NCI-H2081 (cell line): Measurements from ENCODE around the gene CDKN3.
A peak's percentile ranks its signal among the peaks of the same experiment; 100 is the strongest.

Experiments
- DNase-seq, 2 experiments: peaks; one replicate each; lab custom pipeline; 2025; lab: John Stamatoyannopoulos, UW

Gene CDKN3

GRCh38 chr14:54396493-54397335 lies at the start of gene CDKN3:
TSS of gene CDKN3 (plus strand) at chr14:54397007. CDS start at chr14:54397069, 62 bp downstream.
- DNase-seq = peak; percentile 97 to 99

GRCh38 chr14:54347044-54347443 lies 49.8 kb upstream of the CDKN3 start:
- no peak for DNase-seq

GRCh38 chr14:54348001-54348611 lies 48.7 kb upstream of the CDKN3 start:
- peak; percentile 44 to 68 for DNase-seq

- DNase-seq = no peak
Observed at GRCh38 chr14:54348923-54349620, 47.7 kb upstream of the CDKN3 start.

- DNase-seq = no peak
Observed at GRCh38 chr14:54349713-54350112, 47.1 kb upstream of the CDKN3 start.

GRCh38 chr14:54350203-54350602 lies 46.6 kb upstream of the CDKN3 start:
- DNase-seq = no peak

- DNase-seq = no peak
Observed at GRCh38 chr14:54353266-54353665, 43.5 kb upstream of the CDKN3 start.

- no peak for DNase-seq
Observed at GRCh38 chr14:54353694-54354093, 43.1 kb upstream of the CDKN3 start.

- no peak for DNase-seq
Observed at GRCh38 chr14:54354096-54354495, 42.7 kb upstream of the CDKN3 start.

GRCh38 chr14:54354968-54355641 lies 41.7 kb upstream of the CDKN3 start:
- no peak for DNase-seq

GRCh38 chr14:54355698-54356097 lies 41.1 kb upstream of the CDKN3 start:
- no peak for DNase-seq

- DNase-seq = no peak
Observed at GRCh38 chr14:54356172-54356571, 40.6 kb upstream of the CDKN3 start.

- no peak for DNase-seq
Observed at GRCh38 chr14:54360667-54361066, 36.1 kb upstream of the CDKN3 start.

- DNase-seq = no peak
Observed at GRCh38 chr14:54362089-54362504, 34.7 kb upstream of the CDKN3 start.

GRCh38 chr14:54362759-54363437 lies 33.9 kb upstream of the CDKN3 start:
- DNase-seq = no peak

GRCh38 chr14:54364555-54365415 lies 32.0 kb upstream of the CDKN3 start:
- DNase-seq = no peak

GRCh38 chr14:54366736-54367735 lies 29.8 kb upstream of the CDKN3 start:
- peak in 1 of 2 experiments; percentile 28 for DNase-seq

GRCh38 chr14:54368291-54368690 lies 28.5 kb upstream of the CDKN3 start:
- DNase-seq = no peak

GRCh38 chr14:54369343-54369742 lies 27.5 kb upstream of the CDKN3 start:
- no peak for DNase-seq
